HPDE6-E6E7 (cell line): ENCODE data around the gene AQP7.
"Not testable (repeated sequence)": the region's sequence is repeated elsewhere in the genome, so short reads cannot be mapped to it uniquely, and the experiment has no call there.

ENCODE experiments used
- DNase-seq: peaks from one replicate; pipeline ENCODE4 v3.0.0; 2011; ENCODE audit warnings: missing footprints; ENCODE audit errors: extremely low spot score

AQP7 gene

GRCh38 chr9:33402371-33402770, at the start of gene AQP7:
Gene AQP7, minus strand, starts transcription at chr9:33402568. Its CDS starts 1,306 bp downstream, at chr9:33401262.
- DNase-seq, result not testable (repeated sequence)

GRCh38 chr9:33450621-33451146, 48.3 kb upstream of the AQP7 start:
- no peak for DNase-seq

GRCh38 chr9:33449715-33450114, 47.3 kb upstream of the AQP7 start:
- no peak for DNase-seq

GRCh38 chr9:33447799-33448553, 45.6 kb upstream of the AQP7 start:
- no peak for DNase-seq

GRCh38 chr9:33446946-33447798, 44.8 kb upstream of the AQP7 start, which contains the start of gene AQP3:
Gene AQP3, minus strand, starts transcription at chr9:33447593. Its CDS starts 63 bp downstream, at chr9:33447530.
- DNase-seq, result no peak

- no peak for DNase-seq
Measured at GRCh38 chr9:33446240-33446945, 44.0 kb upstream of the AQP7 start.

GRCh38 chr9:33445389-33446239, 43.2 kb upstream of the AQP7 start:
- no peak for DNase-seq

GRCh38 chr9:33443464-33444154, 41.2 kb upstream of the AQP7 start:
- DNase-seq, result no peak

GRCh38 chr9:33443047-33443446, 40.7 kb upstream of the AQP7 start:
- DNase-seq, result no peak

GRCh38 chr9:33442125-33442524, 39.8 kb upstream of the AQP7 start:
- DNase-seq, result no peak

GRCh38 chr9:33440609-33441008, 38.2 kb upstream of the AQP7 start:
- no peak for DNase-seq

GRCh38 chr9:33440204-33440603, 37.8 kb upstream of the AQP7 start:
- DNase-seq, result no peak

GRCh38 chr9:33439731-33440130, 37.4 kb upstream of the AQP7 start:
- DNase-seq, result no peak

GRCh38 chr9:33438926-33439680, 36.7 kb upstream of the AQP7 start:
- DNase-seq, result no peak

- no peak for DNase-seq
Measured at GRCh38 chr9:33437898-33438297, 35.5 kb upstream of the AQP7 start.

- DNase-seq, result no peak
Measured at GRCh38 chr9:33437205-33437604, 34.8 kb upstream of the AQP7 start.

- DNase-seq, result no peak
Measured at GRCh38 chr9:33436445-33436844, 34.1 kb upstream of the AQP7 start.

- no peak for DNase-seq
Measured at GRCh38 chr9:33435821-33436277, 33.5 kb upstream of the AQP7 start.

GRCh38 chr9:33434317-33435105, 32.1 kb upstream of the AQP7 start:
- DNase-seq, result no peak
